Neuron (in vitro differentiated cells): ENCODE data around the gene EXOSC10.

Source experiments
- H2AFZ ChIP-seq: one replicate; pipeline ENCODE4 v1.6.1; 2013; ENCODE audit warnings: low read depth, mild to moderate bottlenecking, inconsistent platforms, low read length, moderate library complexity
- H3K27me3 ChIP-seq: one replicate; pipeline ENCODE4 v1.6.1; 2013; ENCODE audit warnings: low read length; ENCODE audit not compliant: insufficient read depth
- H3K36me3 ChIP-seq: one replicate; pipeline ENCODE4 v1.6.1; 2013; ENCODE audit warnings: low read length; ENCODE audit not compliant: insufficient read depth
- H3K4me1 ChIP-seq: one replicate; pipeline ENCODE4 v1.6.1; 2013; ENCODE audit warnings: low read length; ENCODE audit not compliant: insufficient read depth
- H3K4me3 ChIP-seq: 2 replicates; pipeline ENCODE4 v1.5.1; 2013; ENCODE audit warnings: mild to moderate bottlenecking, low read length, moderate library complexity
- H3K9me3 ChIP-seq: one replicate; pipeline ENCODE4 v1.6.1; 2013; ENCODE audit warnings: low read length

Gene EXOSC10

GRCh38 chr1:11099310-11100148 is at the start of gene EXOSC10:
Gene EXOSC10, minus strand, starts transcription at chr1:11099869. Its CDS starts 38 bp downstream, at chr1:11099831.
- peaks cover 24% of the 10 kb centered on the region for H3K36me3 ChIP-seq
- H3K4me1 ChIP-seq: peaks cover 8% of the 10 kb centered on the region
- H3K4me3 ChIP-seq: peak within 1 kb of the TSS; percentile 93
- H3K9me3 ChIP-seq: no peaks in the 10 kb centered on the region
- peak within 1 kb of the TSS; percentile 72 for H2AFZ ChIP-seq
- no peaks in the 10 kb centered on the region for H3K27me3 ChIP-seq

GRCh38 chr1:11147197-11147770 is 47.6 kb upstream of the EXOSC10 start:
- Histone ChIP-seq H2AFZ (no peak overlapping the region), H3K36me3 (peaks cover 86% of the 10 kb centered on the region), H3K4me3 (no peak overlapping the region), H3K9me3 (no peaks in the 10 kb centered on the region), H3K27me3 (no peaks in the 10 kb centered on the region), H3K4me1 (no peaks in the 10 kb centered on the region)

- Histone ChIP-seq H3K9me3 (no peaks in the 10 kb centered on the region), H3K27me3 (no peaks in the 10 kb centered on the region), H3K36me3 (peaks cover 80% of the 10 kb centered on the region), H3K4me3 (no peak overlapping the region), H3K4me1 (no peaks in the 10 kb centered on the region), H2AFZ (no peak overlapping the region)
Measured at GRCh38 chr1:11145741-11146140, 46.1 kb upstream of the EXOSC10 start.

GRCh38 chr1:11144570-11145256 is 45.0 kb upstream of the EXOSC10 start:
- Histone ChIP-seq H3K27me3 (no peaks in the 10 kb centered on the region), H3K4me3 (no peak overlapping the region), H3K9me3 (no peaks in the 10 kb centered on the region), H3K36me3 (peaks cover 77% of the 10 kb centered on the region), H3K4me1 (no peaks in the 10 kb centered on the region), H2AFZ (no peak overlapping the region)

- Histone ChIP-seq H3K9me3 (no peaks in the 10 kb centered on the region), H3K4me1 (no peaks in the 10 kb centered on the region), H3K27me3 (no peaks in the 10 kb centered on the region), H2AFZ (no peak overlapping the region), H3K4me3 (no peak overlapping the region), H3K36me3 (peaks cover 75% of the 10 kb centered on the region)
Measured at GRCh38 chr1:11143907-11144306, 44.2 kb upstream of the EXOSC10 start.

- H3K4me3 ChIP-seq: no peak overlapping the region
- H3K4me1 ChIP-seq: no peaks in the 10 kb centered on the region
- H3K27me3 ChIP-seq: no peaks in the 10 kb centered on the region
- peaks cover 77% of the 10 kb centered on the region for H3K36me3 ChIP-seq
- no peaks in the 10 kb centered on the region for H3K9me3 ChIP-seq
- no peak overlapping the region for H2AFZ ChIP-seq
Measured at GRCh38 chr1:11143401-11143800, 43.7 kb upstream of the EXOSC10 start.

- Histone ChIP-seq H2AFZ (no peak overlapping the region), H3K27me3 (no peaks in the 10 kb centered on the region), H3K36me3 (peaks cover 77% of the 10 kb centered on the region), H3K9me3 (no peaks in the 10 kb centered on the region), H3K4me3 (no peak overlapping the region), H3K4me1 (no peaks in the 10 kb centered on the region)
Measured at GRCh38 chr1:11142618-11143391, 43.1 kb upstream of the EXOSC10 start.

- no peaks in the 10 kb centered on the region for H3K27me3 ChIP-seq
- H3K4me3 ChIP-seq: no peak overlapping the region
- H3K4me1 ChIP-seq: no peaks in the 10 kb centered on the region
- H3K36me3 ChIP-seq: peaks cover 65% of the 10 kb centered on the region
- no peak overlapping the region for H2AFZ ChIP-seq
- H3K9me3 ChIP-seq: no peaks in the 10 kb centered on the region
Measured at GRCh38 chr1:11138952-11139351, 39.3 kb upstream of the EXOSC10 start.

- Histone ChIP-seq H2AFZ (no peak overlapping the region), H3K9me3 (no peaks in the 10 kb centered on the region), H3K4me3 (no peak overlapping the region), H3K27me3 (no peaks in the 10 kb centered on the region), H3K36me3 (peaks cover 65% of the 10 kb centered on the region), H3K4me1 (no peaks in the 10 kb centered on the region)
Measured at GRCh38 chr1:11138029-11138428, 38.4 kb upstream of the EXOSC10 start.

- Histone ChIP-seq H3K4me3 (no peak overlapping the region), H2AFZ (no peak overlapping the region), H3K27me3 (no peaks in the 10 kb centered on the region), H3K9me3 (no peaks in the 10 kb centered on the region), H3K4me1 (no peaks in the 10 kb centered on the region), H3K36me3 (peaks cover 68% of the 10 kb centered on the region)
Measured at GRCh38 chr1:11134898-11135266, 35.2 kb upstream of the EXOSC10 start.

- Histone ChIP-seq H3K36me3 (peaks cover 72% of the 10 kb centered on the region), H3K9me3 (no peaks in the 10 kb centered on the region), H2AFZ (no peak overlapping the region)
Measured at GRCh38 chr1:11134251-11134897, 34.7 kb upstream of the EXOSC10 start.

GRCh38 chr1:11132563-11133293 is 33.1 kb upstream of the EXOSC10 start:
- Histone ChIP-seq H3K9me3 (no peaks in the 10 kb centered on the region), H3K4me1 (no peaks in the 10 kb centered on the region), H3K4me3 (no peak overlapping the region), H3K36me3 (peaks cover 72% of the 10 kb centered on the region), H3K27me3 (no peaks in the 10 kb centered on the region), H2AFZ (no peak overlapping the region)

More at GRCh38 chr1:11134251-11134897, 34.7 kb upstream of the EXOSC10 start:
- H3K27me3 ChIP-seq: no peaks in the 10 kb centered on the region
- H3K4me3 ChIP-seq: no peak overlapping the region
- no peaks in the 10 kb centered on the region for H3K4me1 ChIP-seq
